ENCODE results near the gene METAP2. TPM values are rescaled to one million over a fixed set of nuclear protein-coding genes. Genes with fewer than 3 reads are reported as not detected.

The METAP2 gene
- total and polyA plus RNA-seq, 2 of the 8 experiments (the other 6 are each of a cell fraction or from before 2014, with no cell fraction given): 41.3 to 114 TPM

- Histone ChIP-seq H3K56ac (replicated peaks; ENCODE audit: insufficient read length, low read depth, low read length) (no peak overlapping the region), H2BK12ac (ENCODE audit: low read depth, low read length) (no peak overlapping the region), H3K79me1 (ENCODE audit: low read depth, low read length) (peaks cover 6% of the 10 kb centered on the region), H4K91ac (replicated peaks; ENCODE audit: insufficient read length, low read length) (no peak overlapping the region), H3K4ac (replicated peaks; ENCODE audit: insufficient read length, low read depth, low read length) (no peak overlapping the region), H2BK5ac (ENCODE audit: low read depth, low read length) (no peak overlapping the region), H3K27me3 (replicated peaks in 1 of 4; ENCODE audit: control insufficient read depth in 3 of 4, extremely low read depth in 1 of 4, insufficient read depth in 3 of 4, low read length in 3 of 4) (no peaks in the 10 kb centered on the region), H4K8ac (ENCODE audit: extremely low read depth, insufficient read depth, low read length) (no peak overlapping the region), H2BK15ac (ENCODE audit: low read length) (no peak overlapping the region), H2AFZ (ENCODE audit: low read length) (no peak overlapping the region), H4K5ac (ENCODE audit: insufficient read length, low read depth, low read length) (no peak overlapping the region), H3K79me2 (ENCODE audit: control insufficient read depth in 1 of 2, insufficient read depth in 2 of 2, low read length in 2 of 2) (peaks cover 9 to 84% of the 10 kb centered on the region in 2 experiments), H3K9ac (replicated peaks in 1 of 4; ENCODE audit: extremely low read depth in 1 of 4, low read depth in 3 of 4, low read length in 3 of 4) (no peak overlapping the region), H3K23me2 (ENCODE audit: low read depth, low read length) (no peaks in the 10 kb centered on the region), H2AK5ac (ENCODE audit: low read depth, low read length) (no peak overlapping the region), H3K27ac (ENCODE audit: low read depth, low read length) (no peak overlapping the region), H3K4me3 (ENCODE audit: extremely low read depth in 1 of 4, insufficient read depth in 2 of 4, low read depth in 3 of 4, low read length in 4 of 4) (no peak overlapping the region), H4K20me1 (replicated peaks in 1 of 2; ENCODE audit: control insufficient read depth in 1 of 2, insufficient read depth in 2 of 2, low read length in 2 of 2) (peaks cover 6 to 10% of the 10 kb centered on the region in 2 experiments), H3K14ac (ENCODE audit: insufficient read length) (no peak overlapping the region), H3K36me3 (ENCODE audit: control insufficient read depth in 2 of 4, insufficient read depth in 4 of 4, low read length in 3 of 4) (peaks cover 9 to 40% (median 22%) of the 10 kb centered on the region in 4 experiments; a peak in 7 of 8 replicates), H2BK120ac (replicated peaks; ENCODE audit: low read depth, low read length) (no peak overlapping the region), H3K18ac (ENCODE audit: extremely low read depth, low read length) (no peak overlapping the region), H3K9me3 (ENCODE audit: insufficient read depth in 2 of 2, low read depth in 1 of 2, low read length in 1 of 2) (no peaks in the 10 kb centered on the region), H3K4me2 (ENCODE audit: insufficient read depth in 1 of 2, low read depth in 2 of 2, low read length in 2 of 2) (no peak overlapping the region), H3K23ac (ENCODE audit: insufficient read length) (no peak overlapping the region), H3K4me1 (replicated peaks in 1 of 4; ENCODE audit: control insufficient read depth in 3 of 4, insufficient read depth in 4 of 4, low read length in 3 of 4) (no peaks in the 10 kb centered on the region), H2BK20ac (ENCODE audit: low read length) (no peak overlapping the region)
- FAIRE-seq: no peak
- 98% methylated on average over 3 of the region's 3 CpGs; no CpG with 5 or more reads in 1 of the 2 experiments for WGBS, 2 experiments (ENCODE audit: extremely low coverage in 1 of 2, insufficient coverage in 1 of 2, insufficient read length in 1 of 2, insufficient replicate concordance in 2 of 2, low coverage in 1 of 2, low lambda C conversion rate in 2 of 2, missing lambda C conversion rate in 1 of 2)
- no peak for DNase-seq (ENCODE audit: low read depth in 1 of 2, low spot score in 2 of 2)
- TF ChIP-seq NRF1 (IDR thresholded peaks at IDR 0.05; ENCODE audit: low read depth, low read length) (no peak), SRF (IDR thresholded peaks at IDR 0.05; ENCODE audit: low read depth, low read length) (no peak)
- CTCF ChIA-PET (ENCODE audit: partially characterized antibody): no interaction called here
- POLR2A ChIA-PET (ENCODE audit: partially characterized antibody): interaction anchor here (0.6 kb wide), 1 partner anchor 12 kb away, joined by 3 read pairs; no protein-coding TSS in a partner anchor
These were observed 7.1 kb downstream of the METAP2 start for GRCh38 chr12:95481072-95481471.

All from H1 (cell line).